ENCODE data around the gene GPD2.

Gene GPD2

DNA sequence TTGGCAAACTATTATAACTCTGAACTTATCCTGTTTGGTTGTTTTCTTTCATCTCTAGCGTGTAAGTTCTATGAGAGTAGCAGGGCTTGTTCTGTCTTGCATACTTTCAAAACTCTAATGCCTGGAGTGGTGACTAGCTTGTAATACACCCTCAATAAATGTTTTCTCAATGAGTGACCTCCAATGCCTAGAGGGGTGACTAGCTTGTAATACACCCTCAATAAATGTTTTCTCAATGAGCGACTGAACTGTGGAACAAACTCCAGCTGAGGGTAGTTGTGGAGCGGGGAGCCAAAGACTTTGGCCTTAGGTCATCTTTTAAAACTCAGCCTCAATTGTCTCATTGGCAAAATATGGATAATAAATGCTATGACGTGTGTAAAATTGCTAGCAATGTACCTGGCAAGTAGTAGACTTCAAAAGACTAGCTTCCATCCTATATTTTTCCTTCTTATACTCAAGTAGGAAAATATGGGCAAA is 1.8 kb downstream of the GPD2 start:
- TF ChIP-seq, protein P1, sequence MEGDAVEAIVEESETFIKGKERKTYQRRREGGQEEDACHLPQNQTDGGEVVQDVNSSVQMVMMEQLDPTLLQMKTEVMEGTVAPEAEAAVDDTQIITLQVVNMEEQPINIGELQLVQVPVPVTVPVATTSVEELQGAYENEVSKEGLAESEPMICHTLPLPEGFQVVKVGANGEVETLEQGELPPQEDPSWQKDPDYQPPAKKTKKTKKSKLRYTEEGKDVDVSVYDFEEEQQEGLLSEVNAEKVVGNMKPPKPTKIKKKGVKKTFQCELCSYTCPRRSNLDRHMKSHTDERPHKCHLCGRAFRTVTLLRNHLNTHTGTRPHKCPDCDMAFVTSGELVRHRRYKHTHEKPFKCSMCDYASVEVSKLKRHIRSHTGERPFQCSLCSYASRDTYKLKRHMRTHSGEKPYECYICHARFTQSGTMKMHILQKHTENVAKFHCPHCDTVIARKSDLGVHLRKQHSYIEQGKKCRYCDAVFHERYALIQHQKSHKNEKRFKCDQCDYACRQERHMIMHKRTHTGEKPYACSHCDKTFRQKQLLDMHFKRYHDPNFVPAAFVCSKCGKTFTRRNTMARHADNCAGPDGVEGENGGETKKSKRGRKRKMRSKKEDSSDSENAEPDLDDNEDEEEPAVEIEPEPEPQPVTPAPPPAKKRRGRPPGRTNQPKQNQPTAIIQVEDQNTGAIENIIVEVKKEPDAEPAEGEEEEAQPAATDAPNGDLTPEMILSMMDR (conservative IDR thresholded peaks at IDR 0.05; ENCODE audit: low read length): no peak
- TF ChIP-seq EZH2phosphoT487 (IDR thresholded peaks at IDR 0.05; ENCODE audit: borderline replicate concordance): no peak
- Histone ChIP-seq H2AFZ (ENCODE audit: low read length) (no peak overlapping the region), H4K20me1 (ENCODE audit: insufficient read depth, low read length, poor library complexity, severe bottlenecking) (no peaks in the 10 kb centered on the region), H3F3A (ENCODE audit: low read depth) (0 out of 2 replicates have a peak, but pooled peaks cover 9% of the 10 kb centered on the region), H3K9me3 (ENCODE audit: insufficient read depth, low read depth, low read length) (no peaks in the 10 kb centered on the region), H3K9me2 (replicated peaks; ENCODE audit: low read depth, low read length) (no peaks in the 10 kb centered on the region), H3K4me3 (ENCODE audit: low read length, poor library complexity, severe bottlenecking) (peak overlapping the region; percentile 77), H3K4me1 (ENCODE audit: insufficient read depth, low read length, poor library complexity, severe bottlenecking) (peaks cover 24% of the 10 kb centered on the region), H3K4me2 (ENCODE audit: low read depth, low read length, poor library complexity, severe bottlenecking) (peak overlapping the region; percentile 98), H3K27me3 (ENCODE audit: insufficient read depth, low read length, poor library complexity, severe bottlenecking) (no peaks in the 10 kb centered on the region), H3K36me3 (ENCODE audit: insufficient read depth, low read length) (no peaks in the 10 kb centered on the region), H3K79me2 (ENCODE audit: insufficient read depth, low read length) (peaks cover 23% of the 10 kb centered on the region), H3K9ac (ENCODE audit: low read depth, low read length, poor library complexity, severe bottlenecking) (peak overlapping the region; percentile 73)

DNA sequence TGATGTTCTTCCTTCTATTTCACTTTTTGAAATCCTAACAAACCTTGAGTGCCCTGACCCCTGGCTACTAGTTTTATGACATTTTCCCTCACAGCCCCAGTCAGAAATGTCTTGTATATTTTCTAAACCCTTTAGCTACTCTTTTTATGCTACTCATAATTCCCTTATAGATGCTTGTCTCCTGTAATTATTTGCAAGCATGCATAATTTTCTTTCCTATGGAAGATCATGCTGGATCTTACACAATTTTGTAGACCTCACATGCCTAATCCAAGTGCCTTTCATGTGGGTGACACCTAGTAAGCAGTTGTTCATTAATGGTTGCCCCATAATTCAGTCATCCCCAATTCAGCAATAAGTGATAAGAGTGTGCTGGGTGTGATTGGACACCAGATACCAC is 6.9 kb downstream of the GPD2 start:
- Histone ChIP-seq H3K4me1 (ENCODE audit: insufficient read depth, low read length, poor library complexity, severe bottlenecking) (peaks cover 22% of the 10 kb centered on the region), H3K36me3 (ENCODE audit: insufficient read depth, low read length) (no peaks in the 10 kb centered on the region), H3K9me3 (ENCODE audit: insufficient read depth, low read depth, low read length) (no peaks in the 10 kb centered on the region), H3K27me3 (ENCODE audit: insufficient read depth, low read length, poor library complexity, severe bottlenecking) (no peaks in the 10 kb centered on the region), H3K4me3 (ENCODE audit: low read length, poor library complexity, severe bottlenecking) (no peak overlapping the region), H3K9me2 (replicated peaks; ENCODE audit: low read depth, low read length) (no peaks in the 10 kb centered on the region), H3K79me2 (ENCODE audit: insufficient read depth, low read length) (peaks cover 16% of the 10 kb centered on the region), H3K4me2 (ENCODE audit: low read depth, low read length, poor library complexity, severe bottlenecking) (no peak overlapping the region), H2AFZ (ENCODE audit: low read length) (no peak overlapping the region), H3K9ac (ENCODE audit: low read depth, low read length, poor library complexity, severe bottlenecking) (no peak overlapping the region), H3F3A (ENCODE audit: low read depth) (no peaks in the 10 kb centered on the region), H4K20me1 (ENCODE audit: insufficient read depth, low read length, poor library complexity, severe bottlenecking) (no peaks in the 10 kb centered on the region)
- no peak for TF ChIP-seq EZH2phosphoT487 (IDR thresholded peaks at IDR 0.05; ENCODE audit: borderline replicate concordance)
- TF ChIP-seq, protein P1 (conservative IDR thresholded peaks at IDR 0.05; ENCODE audit: low read length): no peak

DNA sequence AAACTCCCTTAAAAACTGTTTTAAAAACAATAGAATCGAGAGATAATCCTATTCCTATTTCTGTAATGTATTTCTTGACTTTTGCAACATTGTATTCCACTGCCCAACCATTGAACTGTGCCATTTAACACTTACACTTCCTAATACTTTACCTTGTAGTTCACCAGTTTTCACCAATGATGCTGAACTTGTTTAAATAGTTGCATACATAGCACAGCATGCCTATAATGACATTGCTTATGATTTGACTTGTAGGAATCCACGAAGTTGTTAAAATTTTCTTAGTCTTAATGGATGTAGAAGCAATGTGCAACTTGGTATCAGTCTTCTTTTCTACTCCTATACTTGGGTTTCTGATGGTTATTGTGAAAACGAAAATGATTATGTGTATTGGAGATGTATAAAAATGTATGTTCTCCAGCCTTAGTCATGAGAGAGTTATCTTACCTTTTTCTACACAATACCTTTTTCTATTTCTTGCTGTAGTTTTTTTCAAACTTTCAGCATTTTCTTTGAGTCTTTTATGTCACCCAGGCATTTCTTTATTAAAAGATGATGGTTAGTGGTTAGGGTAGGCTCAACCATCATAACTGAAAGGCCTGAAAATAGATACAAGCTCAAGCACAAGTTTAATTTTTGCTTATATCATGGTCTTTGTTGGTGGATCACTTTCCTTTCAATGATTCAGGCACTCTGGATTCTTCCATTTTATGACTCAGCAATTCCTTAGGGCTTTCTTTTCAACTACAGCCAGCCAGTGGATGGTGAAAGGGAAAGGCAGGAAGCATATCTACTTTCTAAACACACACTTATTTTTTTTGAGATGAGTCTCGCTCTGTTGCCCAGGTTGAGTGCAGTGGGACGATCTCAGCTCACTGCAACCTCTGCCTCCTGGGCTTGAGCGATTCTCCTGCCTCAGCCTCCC is 9.4 kb downstream of the GPD2 start:
- H3K9me3 ChIP-seq (ENCODE audit: insufficient read depth, low read depth, low read length): no peaks in the 10 kb centered on the region
- no peak overlapping the region for H3K9ac ChIP-seq (ENCODE audit: low read depth, low read length, poor library complexity, severe bottlenecking)
- peak overlapping the region; percentile 41 for H3K4me3 ChIP-seq (ENCODE audit: low read length, poor library complexity, severe bottlenecking)
- H4K20me1 ChIP-seq (ENCODE audit: insufficient read depth, low read length, poor library complexity, severe bottlenecking): no peaks in the 10 kb centered on the region
- peak overlapping the region; percentile 52 for H3K4me2 ChIP-seq (ENCODE audit: low read depth, low read length, poor library complexity, severe bottlenecking)
- H3K36me3 ChIP-seq (ENCODE audit: insufficient read depth, low read length): no peaks in the 10 kb centered on the region
- H2AFZ ChIP-seq (ENCODE audit: low read length): no peak overlapping the region
- H3K27me3 ChIP-seq (ENCODE audit: insufficient read depth, low read length, poor library complexity, severe bottlenecking): no peaks in the 10 kb centered on the region
- no peaks in the 10 kb centered on the region for H3F3A ChIP-seq (ENCODE audit: low read depth)
- H3K79me2 ChIP-seq (ENCODE audit: insufficient read depth, low read length): peaks cover 4% of the 10 kb centered on the region; the same call in 1 of the 2 replicates
- H3K9me2 ChIP-seq (replicated peaks; ENCODE audit: low read depth, low read length): no peaks in the 10 kb centered on the region
- TF ChIP-seq, protein P1 (conservative IDR thresholded peaks at IDR 0.05; ENCODE audit: low read length): no peak
- TF ChIP-seq EZH2phosphoT487 (IDR thresholded peaks at IDR 0.05; ENCODE audit: borderline replicate concordance): no peak
- H3K4me1 ChIP-seq (ENCODE audit: insufficient read depth, low read length, poor library complexity, severe bottlenecking): peaks cover 13% of the 10 kb centered on the region
